ENCODE measurements around the gene SLC23A3.

- no peak for TF ChIP-seq CTCF (conservative IDR thresholded peaks at IDR 0.05; ENCODE audit: low read depth, low read length)
- TF ChIP-seq EZH2 (IDR thresholded peaks at IDR 0.05; ENCODE audit: low read length, unreplicated experiment) = no peak
- no peak for TF ChIP-seq EZH2phosphoT487 (IDR thresholded peaks at IDR 0.05; ENCODE audit: borderline replicate concordance, low read length)
These were observed 8.7 kb downstream of the SLC23A3 start for GRCh38 chr2:219161097-219161496.
